CD4-positive, alpha-beta T cell (primary cell): Measurements from ENCODE around the gene XPO6. TPM values are rescaled to one million over a fixed set of nuclear protein-coding genes. Genes with fewer than 3 reads are reported as not detected.

Source experiments
- ATAC-seq: fragments of 200-7000 bp; cut with Tn5 transposase; one replicate; pipeline ENCODE4 v1.10.0; 2022; ENCODE audit warnings: mild to moderate bottlenecking; ENCODE audit not compliant: poor library complexity
- CTCF ChIA-PET: fragments of 350-600 bp; sonication (Branson Sonifier 250); formaldehyde crosslinking; loops from one replicate; lab custom pipeline; 2021; ENCODE audit warnings: antibody characterized with exemption, inconsistent platforms; lab: Charles Lee
- POLR2A ChIA-PET: fragments of 350-600 bp; sonication (Branson Sonifier 250); formaldehyde crosslinking; loops from one replicate; lab custom pipeline; 2021; ENCODE audit warnings: antibody characterized with exemption, inconsistent platforms; lab: Charles Lee
- DNase-seq, 14 experiments: peaks; one replicate each; pipeline ENCODE4 v3.0.0-alpha.2; 2013 to 2020; ENCODE audit warnings: mixed read lengths in 2 of 14
- H3K27ac ChIP-seq, 2 donors: one replicate each; pipeline versions ENCODE4 v1.5.1 to v1.7.0; 2013; ENCODE audit warnings: low read length in 2 of 2, low read depth in 1 of 2, mild to moderate bottlenecking in 1 of 2
- H3K27me3 ChIP-seq, 2 experiments: 1 replicate in 1 of 2; 2 replicates in 1 of 2; pipeline versions ENCODE4 v1.6.1 to v1.7.0; 2013; ENCODE audit warnings: low read length in 2 of 2, control low read depth in 1 of 2, mild to moderate bottlenecking in 1 of 2, moderate library complexity in 1 of 2; ENCODE audit not compliant: insufficient read depth in 2 of 2, control insufficient read depth in 1 of 2
- H3K36me3 ChIP-seq: one replicate; pipeline ENCODE4 v1.6.1; 2013; ENCODE audit warnings: low read length, control low read depth; ENCODE audit not compliant: insufficient read depth
- H3K4me1 ChIP-seq: one replicate; pipeline ENCODE4 v1.6.1; 2013; ENCODE audit warnings: low read length, control low read depth; ENCODE audit not compliant: insufficient read depth
- H3K4me3 ChIP-seq: one replicate; pipeline ENCODE4 v1.5.1; 2013; ENCODE audit warnings: mild to moderate bottlenecking, low read length, moderate library complexity
- H3K9me3 ChIP-seq, 2 experiments: 1 replicate in 1 of 2; 2 replicates in 1 of 2; pipeline versions ENCODE4 v1.6.1 to v1.7.0; 2013; ENCODE audit warnings: low read length in 2 of 2, mild to moderate bottlenecking in 2 of 2, control low read depth in 1 of 2, moderate library complexity in 1 of 2; ENCODE audit not compliant: control insufficient read depth in 1 of 2, insufficient read depth in 1 of 2
- H3K27ac Mint-ChIP-seq: one replicate; pipeline ENCODE4 v1.8.0; 2020; ENCODE audit warnings: mixed read lengths
- H3K27me3 Mint-ChIP-seq: one replicate; pipeline ENCODE4 v1.8.0; 2021; ENCODE audit warnings: mixed read lengths
- H3K36me3 Mint-ChIP-seq: one replicate; pipeline ENCODE4 v1.8.0; 2021; ENCODE audit warnings: low read depth, mixed read lengths
- H3K4me1 Mint-ChIP-seq: one replicate; pipeline ENCODE4 v1.8.0; 2021; ENCODE audit warnings: low read depth, mixed read lengths
- H3K4me3 Mint-ChIP-seq: one replicate; pipeline ENCODE4 v1.8.0; 2020; ENCODE audit warnings: mild to moderate bottlenecking, mixed read lengths
- H3K9me3 Mint-ChIP-seq: one replicate; pipeline ENCODE4 v1.8.0; 2020; ENCODE audit warnings: mixed read lengths
- intact Hi-C, 2 experiments: fragments of 100-400 bp; cut with DNase I in 1 of 2; cut with micrococcal nuclease in 1 of 2; formaldehyde crosslinking; loops; one replicate each; pipeline versions ENCODE4 v1.15.1 to v1.9.0; 2023 to 2025; cut with DNase I, micrococcal nuclease
- total RNA-seq, 174 experiments: library from RNA in 2 of 174; stranded (reverse) in 2 of 174; gene quantifications; one replicate each; pipeline ENCODE4 v1.2.3 and lab custom pipeline; 2021 to 2026
- TF ChIP-seq, protein P1 (sequence below): fragments of 200-600 bp; IDR thresholded peaks from one replicate; pipeline ENCODE4 v1.8.0; 2022; ENCODE audit warnings: antibody characterized with exemption, mild to moderate bottlenecking

The XPO6 gene
- total RNA-seq, 2 experiments from 2014 or later: 378 to 390 TPM

DNA sequence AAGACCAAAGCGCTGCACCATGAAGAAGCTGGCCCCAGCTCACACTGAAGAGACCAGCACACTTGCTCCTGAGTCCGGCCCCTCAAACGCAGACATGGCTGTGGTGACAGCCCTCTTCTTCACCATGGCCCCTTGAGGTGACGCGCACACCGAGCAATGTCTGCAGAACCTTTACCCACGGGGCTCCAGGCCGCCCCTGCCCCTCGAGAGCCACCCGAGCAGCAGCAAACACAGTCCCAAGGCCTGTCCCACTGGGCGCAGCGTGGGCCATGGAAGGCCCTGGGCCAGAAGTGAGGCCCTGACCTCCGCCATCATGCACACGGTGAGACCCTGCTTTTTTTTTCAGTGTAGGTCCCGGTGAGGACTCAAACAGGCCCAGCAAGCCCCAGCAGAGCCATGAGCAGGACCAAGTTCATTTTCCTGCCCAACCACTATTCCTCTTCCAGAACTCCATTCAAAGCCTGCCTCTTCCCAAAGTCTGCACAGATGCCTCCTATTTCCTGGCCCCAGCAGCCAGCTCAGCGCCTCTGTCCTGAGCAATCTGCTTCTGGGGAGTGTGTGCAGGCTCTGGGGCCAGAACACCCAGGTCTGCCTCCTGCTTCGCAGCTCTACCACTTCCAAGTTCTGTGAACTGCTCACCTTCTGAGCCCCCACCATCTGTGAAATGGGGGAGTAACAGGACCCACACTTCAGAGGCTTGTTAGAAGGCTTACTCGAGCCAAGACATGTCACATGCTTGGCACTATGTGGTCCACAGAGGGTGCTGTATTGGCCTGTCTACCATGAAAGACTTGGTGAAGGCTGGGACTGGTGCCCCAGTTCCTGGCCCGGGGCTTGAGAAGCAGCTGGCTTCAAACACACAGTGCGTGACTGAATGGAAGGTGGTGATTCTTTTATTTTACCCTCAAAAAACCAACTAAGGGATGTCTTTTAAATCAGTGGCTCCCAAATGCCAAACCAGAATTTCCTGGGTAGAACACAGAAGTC lies 112.5 kb downstream of the XPO6 start:
- no peak overlapping the region for H3K4me3 ChIP-seq
- no peak overlapping the region for H3K27ac ChIP-seq
- Mint-ChIP-seq H3K27me3 (no peaks in the 10 kb centered on the region), H3K27ac (no peak overlapping the region), H3K9me3 (no peaks in the 10 kb centered on the region), H3K4me3 (no peak overlapping the region), H3K4me1 (no peaks in the 10 kb centered on the region), H3K36me3 (peaks cover 80% of the 10 kb centered on the region)
- no peaks in the 10 kb centered on the region for H3K9me3 ChIP-seq
- intact Hi-C loops: no loop called here
- DNase-seq (no peak), ATAC-seq (no peak)
- TF ChIP-seq, protein P1, sequence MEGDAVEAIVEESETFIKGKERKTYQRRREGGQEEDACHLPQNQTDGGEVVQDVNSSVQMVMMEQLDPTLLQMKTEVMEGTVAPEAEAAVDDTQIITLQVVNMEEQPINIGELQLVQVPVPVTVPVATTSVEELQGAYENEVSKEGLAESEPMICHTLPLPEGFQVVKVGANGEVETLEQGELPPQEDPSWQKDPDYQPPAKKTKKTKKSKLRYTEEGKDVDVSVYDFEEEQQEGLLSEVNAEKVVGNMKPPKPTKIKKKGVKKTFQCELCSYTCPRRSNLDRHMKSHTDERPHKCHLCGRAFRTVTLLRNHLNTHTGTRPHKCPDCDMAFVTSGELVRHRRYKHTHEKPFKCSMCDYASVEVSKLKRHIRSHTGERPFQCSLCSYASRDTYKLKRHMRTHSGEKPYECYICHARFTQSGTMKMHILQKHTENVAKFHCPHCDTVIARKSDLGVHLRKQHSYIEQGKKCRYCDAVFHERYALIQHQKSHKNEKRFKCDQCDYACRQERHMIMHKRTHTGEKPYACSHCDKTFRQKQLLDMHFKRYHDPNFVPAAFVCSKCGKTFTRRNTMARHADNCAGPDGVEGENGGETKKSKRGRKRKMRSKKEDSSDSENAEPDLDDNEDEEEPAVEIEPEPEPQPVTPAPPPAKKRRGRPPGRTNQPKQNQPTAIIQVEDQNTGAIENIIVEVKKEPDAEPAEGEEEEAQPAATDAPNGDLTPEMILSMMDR: no peak
- H3K4me1 ChIP-seq: no peaks in the 10 kb centered on the region
- CTCF ChIA-PET: no interaction called here
- H3K27me3 ChIP-seq: no peaks in the 10 kb centered on the region
- POLR2A ChIA-PET: no interaction called here
- H3K36me3 ChIP-seq: peaks cover 80% of the 10 kb centered on the region

DNA sequence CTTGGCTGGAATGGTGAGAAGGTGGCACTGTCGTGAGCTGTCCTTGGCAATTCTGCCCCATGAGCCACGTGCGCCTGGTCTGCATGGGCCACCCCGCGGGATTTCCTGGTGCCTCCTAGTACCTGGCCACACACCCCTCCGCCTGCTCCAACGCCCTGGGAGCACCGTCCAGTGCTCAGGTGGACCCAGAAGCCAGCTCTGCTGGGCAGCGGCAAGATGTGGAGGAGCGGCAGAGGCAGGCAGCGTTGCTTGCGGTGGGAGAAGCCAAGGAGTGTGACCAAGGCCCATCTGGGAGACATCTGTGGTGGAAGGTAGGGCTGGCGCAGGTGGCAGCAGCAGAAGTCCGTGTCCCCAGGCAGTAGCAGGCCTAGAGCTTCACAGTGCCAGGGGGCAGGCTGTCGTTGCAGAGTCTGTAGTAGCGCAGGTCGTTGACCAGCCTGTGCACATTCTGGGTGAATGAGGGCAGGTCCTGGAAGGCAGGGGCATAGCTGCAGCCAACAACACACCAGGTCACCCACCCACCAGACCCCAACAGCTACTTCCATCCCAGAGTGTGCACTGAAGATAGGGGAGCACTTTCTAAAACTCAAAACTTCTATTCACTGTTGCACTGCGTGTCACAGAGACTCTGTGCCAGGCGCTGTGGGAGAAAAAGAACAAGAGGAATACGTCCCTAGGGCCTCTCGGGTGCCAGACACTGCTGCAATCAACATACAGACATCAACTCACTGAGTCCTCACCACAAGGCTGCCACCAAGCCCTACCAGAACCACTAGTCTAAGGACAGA lies 113.4 kb downstream of the XPO6 start:
- Histone ChIP-seq H3K27me3 (no peaks in the 10 kb centered on the region), H3K27ac (no peak overlapping the region), H3K9me3 (no peaks in the 10 kb centered on the region), H3K4me1 (no peaks in the 10 kb centered on the region), H3K4me3 (no peak overlapping the region), H3K36me3 (peaks cover 77% of the 10 kb centered on the region)
- Mint-ChIP-seq H3K36me3 (peaks cover 71% of the 10 kb centered on the region), H3K27me3 (no peaks in the 10 kb centered on the region), H3K9me3 (no peaks in the 10 kb centered on the region), H3K4me3 (no peak overlapping the region), H3K4me1 (no peaks in the 10 kb centered on the region), H3K27ac (no peak overlapping the region)
- intact Hi-C loops: no loop called here
- DNase-seq: no peak
- TF ChIP-seq, protein P1: no peak
- POLR2A ChIA-PET: no interaction called here
- ATAC-seq: no peak
- CTCF ChIA-PET: no interaction called here

DNA sequence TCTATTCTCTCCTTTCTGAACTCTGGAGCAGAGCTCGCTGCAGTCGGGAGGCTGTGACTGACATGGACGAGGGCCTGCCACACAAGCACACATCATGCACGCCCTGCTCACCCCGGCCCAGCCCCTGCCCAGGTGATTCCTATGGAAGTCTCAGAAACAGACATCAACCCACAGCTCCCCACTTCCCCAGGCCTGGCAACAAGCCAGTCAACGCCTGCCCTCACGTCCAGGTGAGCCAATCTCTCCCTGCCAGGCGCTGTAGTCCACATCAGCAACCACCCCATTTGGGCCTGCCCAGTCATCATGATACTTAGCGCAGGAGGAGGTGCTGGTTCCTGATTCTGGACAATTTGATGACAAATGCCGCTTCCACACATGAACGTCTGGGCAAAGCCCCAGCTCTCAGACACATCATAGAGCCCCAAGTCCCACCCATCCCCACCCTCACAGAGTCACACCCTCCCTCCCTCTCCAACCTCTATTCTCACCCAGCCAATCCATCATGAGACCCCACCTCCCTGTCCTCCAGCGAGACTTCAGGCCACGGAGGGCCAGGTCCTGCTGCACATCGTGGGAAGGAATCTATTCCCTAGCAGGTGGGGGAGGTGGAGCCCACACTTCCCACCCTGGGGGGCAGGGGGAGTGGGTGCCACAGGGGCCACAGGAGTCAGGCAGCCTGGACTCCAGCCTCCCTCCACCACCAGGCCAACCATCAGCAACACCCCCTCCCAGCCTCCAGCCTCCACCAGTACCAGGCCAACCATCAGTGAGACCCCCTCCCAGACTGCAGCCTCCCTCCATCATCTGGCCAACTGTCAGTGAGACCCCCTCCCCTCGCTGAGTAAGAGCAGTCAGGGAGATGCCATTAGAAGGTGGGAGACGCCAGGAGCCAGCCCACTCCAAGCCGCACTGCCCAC lies 114.5 kb downstream of the XPO6 start:
- Mint-ChIP-seq H3K4me3 (no peak overlapping the region), H3K27me3 (no peaks in the 10 kb centered on the region), H3K4me1 (no peaks in the 10 kb centered on the region), H3K36me3 (peaks cover 65% of the 10 kb centered on the region), H3K27ac (no peak overlapping the region), H3K9me3 (no peaks in the 10 kb centered on the region)
- ChIA-PET CTCF (no interaction called here), POLR2A (no interaction called here)
- DNase-seq: no peak
- H3K4me1 ChIP-seq: no peaks in the 10 kb centered on the region
- intact Hi-C loops: no loop called here
- H3K36me3 ChIP-seq: peaks cover 65% of the 10 kb centered on the region
- H3K9me3 ChIP-seq: no peaks in the 10 kb centered on the region
- no peak overlapping the region for H3K4me3 ChIP-seq
- no peak overlapping the region for H3K27ac ChIP-seq
- no peak for ATAC-seq
- H3K27me3 ChIP-seq: no peaks in the 10 kb centered on the region
- TF ChIP-seq, protein P1: no peak
